Erythroblast (primary cell): ENCODE results near the gene SMOC1.

Experiments used
- GATA1 ChIP-seq: IDR thresholded peaks from 2 replicates; pipeline ENCODE4 v1.6.1; 2011; ENCODE audit warnings: low read depth, mild to moderate bottlenecking, control low read depth, low read length, moderate library complexity
- POLR2A ChIP-seq: IDR thresholded peaks from 2 replicates; pipeline ENCODE4 v1.6.1; 2011; ENCODE audit warnings: mild to moderate bottlenecking, low read length

- TF ChIP-seq POLR2A = no peak
- no peak for TF ChIP-seq GATA1
Observed at GRCh38 chr14:70049605-70050004, 170.4 kb downstream of the SMOC1 start.
